CD4-positive, alpha-beta T cell (primary cell): ENCODE results near the gene VIM. TPM values are rescaled to one million over a fixed set of nuclear protein-coding genes. Genes with fewer than 3 reads are reported as not detected.

Experiments
- ATAC-seq: fragments of 200-7000 bp; cut with Tn5 transposase; one replicate; pipeline ENCODE4 v1.10.0; 2022; ENCODE audit warnings: mild to moderate bottlenecking; ENCODE audit not compliant: poor library complexity
- CTCF ChIA-PET: fragments of 350-600 bp; sonication (Branson Sonifier 250); formaldehyde crosslinking; loops from one replicate; lab custom pipeline; 2021; ENCODE audit warnings: antibody characterized with exemption, inconsistent platforms; lab: Charles Lee
- POLR2A ChIA-PET: fragments of 350-600 bp; sonication (Branson Sonifier 250); formaldehyde crosslinking; loops from one replicate; lab custom pipeline; 2021; ENCODE audit warnings: antibody characterized with exemption, inconsistent platforms; lab: Charles Lee
- DNase-seq, 14 experiments: peaks; one replicate each; pipeline ENCODE4 v3.0.0-alpha.2; 2013 to 2020; ENCODE audit warnings: mixed read lengths in 2 of 14
- H3K27ac ChIP-seq, 2 donors: one replicate each; pipeline versions ENCODE4 v1.5.1 to v1.7.0; 2013; ENCODE audit warnings: low read length in 2 of 2, low read depth in 1 of 2, mild to moderate bottlenecking in 1 of 2
- H3K27me3 ChIP-seq, 2 experiments: 1 replicate in 1 of 2; 2 replicates in 1 of 2; pipeline versions ENCODE4 v1.6.1 to v1.7.0; 2013; ENCODE audit warnings: low read length in 2 of 2, control low read depth in 1 of 2, mild to moderate bottlenecking in 1 of 2, moderate library complexity in 1 of 2; ENCODE audit not compliant: insufficient read depth in 2 of 2, control insufficient read depth in 1 of 2
- H3K36me3 ChIP-seq: one replicate; pipeline ENCODE4 v1.6.1; 2013; ENCODE audit warnings: low read length, control low read depth; ENCODE audit not compliant: insufficient read depth
- H3K4me1 ChIP-seq: one replicate; pipeline ENCODE4 v1.6.1; 2013; ENCODE audit warnings: low read length, control low read depth; ENCODE audit not compliant: insufficient read depth
- H3K4me3 ChIP-seq: one replicate; pipeline ENCODE4 v1.5.1; 2013; ENCODE audit warnings: mild to moderate bottlenecking, low read length, moderate library complexity
- H3K9me3 ChIP-seq, 2 experiments: 1 replicate in 1 of 2; 2 replicates in 1 of 2; pipeline versions ENCODE4 v1.6.1 to v1.7.0; 2013; ENCODE audit warnings: low read length in 2 of 2, mild to moderate bottlenecking in 2 of 2, control low read depth in 1 of 2, moderate library complexity in 1 of 2; ENCODE audit not compliant: control insufficient read depth in 1 of 2, insufficient read depth in 1 of 2
- H3K27ac Mint-ChIP-seq: one replicate; pipeline ENCODE4 v1.8.0; 2020; ENCODE audit warnings: mixed read lengths
- H3K27me3 Mint-ChIP-seq: one replicate; pipeline ENCODE4 v1.8.0; 2021; ENCODE audit warnings: mixed read lengths
- H3K36me3 Mint-ChIP-seq: one replicate; pipeline ENCODE4 v1.8.0; 2021; ENCODE audit warnings: low read depth, mixed read lengths
- H3K4me1 Mint-ChIP-seq: one replicate; pipeline ENCODE4 v1.8.0; 2021; ENCODE audit warnings: low read depth, mixed read lengths
- H3K4me3 Mint-ChIP-seq: one replicate; pipeline ENCODE4 v1.8.0; 2020; ENCODE audit warnings: mild to moderate bottlenecking, mixed read lengths
- H3K9me3 Mint-ChIP-seq: one replicate; pipeline ENCODE4 v1.8.0; 2020; ENCODE audit warnings: mixed read lengths
- intact Hi-C, 2 experiments: fragments of 100-400 bp; cut with DNase I in 1 of 2; cut with micrococcal nuclease in 1 of 2; formaldehyde crosslinking; loops; one replicate each; pipeline versions ENCODE4 v1.15.1 to v1.9.0; 2023 to 2025; cut with DNase I, micrococcal nuclease
- total RNA-seq, 174 experiments: library from RNA in 2 of 174; stranded (reverse) in 2 of 174; gene quantifications; one replicate each; pipeline ENCODE4 v1.2.3 and lab custom pipeline; 2021 to 2026
- TF ChIP-seq, protein P1 (sequence below): fragments of 200-600 bp; IDR thresholded peaks from one replicate; pipeline ENCODE4 v1.8.0; 2022; ENCODE audit warnings: antibody characterized with exemption, mild to moderate bottlenecking

Gene VIM
- total RNA-seq, 2 experiments from 2014 or later, result 1,576 to 1,603 TPM

DNA sequence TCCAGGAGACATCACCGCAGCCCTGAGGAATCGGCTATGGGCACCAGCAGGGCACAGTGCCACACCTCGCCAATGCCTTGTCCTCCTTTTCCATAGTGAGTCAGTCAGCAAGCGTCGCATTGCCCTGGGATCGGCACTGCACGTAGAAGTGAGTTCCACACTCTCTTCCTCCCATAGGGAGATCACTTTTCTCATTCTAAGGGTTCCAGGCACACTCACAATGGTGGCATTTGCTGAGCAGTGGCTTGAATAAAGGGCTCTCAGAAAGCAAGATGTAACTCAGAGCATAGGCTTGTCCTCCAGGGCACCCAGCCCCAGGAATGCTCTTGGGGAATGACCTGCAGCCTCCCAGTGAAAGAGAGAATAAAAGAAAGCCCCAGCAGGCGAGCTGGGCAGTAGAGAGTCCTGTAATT is 1.1 kb upstream of the VIM start:
- peaks cover 37% of the 10 kb centered on the region for H3K4me1 ChIP-seq

GRCh38 chr10:17227367-17228090 is 512 bp upstream of the VIM start:
- ChIA-PET CTCF (interaction anchor here (1.1 to 5.8 kb wide), 9 partner anchors 9 to 399 kb away, joined by 3 to 47 read pairs (median 4); partner anchors contain the start of gene TRDMT1), POLR2A (interaction anchor here (0.6 to 13.0 kb wide), 12 partner anchors 14 to 410 kb away, joined by 3 to 375 read pairs (median 5); partner anchors contain the start of genes RSU1 and TRDMT1)
- Mint-ChIP-seq H3K27me3 (no peaks in the 10 kb centered on the region), H3K9me3 (no peaks in the 10 kb centered on the region), H3K27ac (peak overlapping the region; percentile 98), H3K36me3 (peaks cover 52% of the 10 kb centered on the region), H3K4me3 (peak overlapping the region; percentile 86), H3K4me1 (peaks cover 61% of the 10 kb centered on the region)
- peaks cover 37% of the 10 kb centered on the region for H3K4me1 ChIP-seq
- H3K36me3 ChIP-seq, result peaks cover 19% of the 10 kb centered on the region
- ATAC-seq (peak; percentile 5), DNase-seq (peak in 6 of 14 experiments; percentile 18 to 74 (median 44))
- peak overlapping the region; percentile 94 for H3K4me3 ChIP-seq
- peaks cover 0 to 8% of the 10 kb centered on the region in 2 experiments for H3K9me3 ChIP-seq
- intact Hi-C loops, result loop anchor here (1.0 to 10.0 kb wide), 6 partner anchors 21 to 315 kb away; partner anchors contain the start of gene TRDMT1 (in 1 of the 2)
- TF ChIP-seq, protein P1, sequence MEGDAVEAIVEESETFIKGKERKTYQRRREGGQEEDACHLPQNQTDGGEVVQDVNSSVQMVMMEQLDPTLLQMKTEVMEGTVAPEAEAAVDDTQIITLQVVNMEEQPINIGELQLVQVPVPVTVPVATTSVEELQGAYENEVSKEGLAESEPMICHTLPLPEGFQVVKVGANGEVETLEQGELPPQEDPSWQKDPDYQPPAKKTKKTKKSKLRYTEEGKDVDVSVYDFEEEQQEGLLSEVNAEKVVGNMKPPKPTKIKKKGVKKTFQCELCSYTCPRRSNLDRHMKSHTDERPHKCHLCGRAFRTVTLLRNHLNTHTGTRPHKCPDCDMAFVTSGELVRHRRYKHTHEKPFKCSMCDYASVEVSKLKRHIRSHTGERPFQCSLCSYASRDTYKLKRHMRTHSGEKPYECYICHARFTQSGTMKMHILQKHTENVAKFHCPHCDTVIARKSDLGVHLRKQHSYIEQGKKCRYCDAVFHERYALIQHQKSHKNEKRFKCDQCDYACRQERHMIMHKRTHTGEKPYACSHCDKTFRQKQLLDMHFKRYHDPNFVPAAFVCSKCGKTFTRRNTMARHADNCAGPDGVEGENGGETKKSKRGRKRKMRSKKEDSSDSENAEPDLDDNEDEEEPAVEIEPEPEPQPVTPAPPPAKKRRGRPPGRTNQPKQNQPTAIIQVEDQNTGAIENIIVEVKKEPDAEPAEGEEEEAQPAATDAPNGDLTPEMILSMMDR, result peak; percentile 76
- H3K27me3 ChIP-seq, result no peaks in the 10 kb centered on the region
- peak overlapping the region; percentile 93 to 100 for H3K27ac ChIP-seq

More for the DNA sequence above, 1.1 kb upstream of the VIM start:
- DNase-seq (no peak), ATAC-seq (no peak)
- Histone ChIP-seq H3K4me3 (peak overlapping the region; percentile 94), H3K27ac (peak overlapping the region; percentile 93 to 100), H3K36me3 (peaks cover 12% of the 10 kb centered on the region), H3K27me3 (no peaks in the 10 kb centered on the region), H3K9me3 (peaks cover 0 to 8% of the 10 kb centered on the region in 2 experiments)
- H3K4me1 Mint-ChIP-seq, result peaks cover 59% of the 10 kb centered on the region
- intact Hi-C loops, result loop anchor here (1.0 to 10.0 kb wide), 4 partner anchors 21 to 315 kb away; no protein-coding TSS in a partner anchor
- H3K27me3 Mint-ChIP-seq, result no peaks in the 10 kb centered on the region
- H3K4me3 Mint-ChIP-seq, result peak overlapping the region; percentile 86
- no peaks in the 10 kb centered on the region for H3K9me3 Mint-ChIP-seq
- peak overlapping the region; percentile 98 for H3K27ac Mint-ChIP-seq
- ChIA-PET CTCF (interaction anchor here (1.1 to 5.8 kb wide), 7 partner anchors 8 to 398 kb away, joined by 3 to 47 read pairs (median 3); partner anchors contain the start of gene TRDMT1), POLR2A (interaction anchor here (0.6 to 13.0 kb wide), 4 partner anchors 14 to 410 kb away, joined by 3 to 375 read pairs (median 4); partner anchors contain the start of genes RSU1 and TRDMT1)
- H3K36me3 Mint-ChIP-seq, result peaks cover 46% of the 10 kb centered on the region
- TF ChIP-seq, protein P1, result no peak

DNA sequence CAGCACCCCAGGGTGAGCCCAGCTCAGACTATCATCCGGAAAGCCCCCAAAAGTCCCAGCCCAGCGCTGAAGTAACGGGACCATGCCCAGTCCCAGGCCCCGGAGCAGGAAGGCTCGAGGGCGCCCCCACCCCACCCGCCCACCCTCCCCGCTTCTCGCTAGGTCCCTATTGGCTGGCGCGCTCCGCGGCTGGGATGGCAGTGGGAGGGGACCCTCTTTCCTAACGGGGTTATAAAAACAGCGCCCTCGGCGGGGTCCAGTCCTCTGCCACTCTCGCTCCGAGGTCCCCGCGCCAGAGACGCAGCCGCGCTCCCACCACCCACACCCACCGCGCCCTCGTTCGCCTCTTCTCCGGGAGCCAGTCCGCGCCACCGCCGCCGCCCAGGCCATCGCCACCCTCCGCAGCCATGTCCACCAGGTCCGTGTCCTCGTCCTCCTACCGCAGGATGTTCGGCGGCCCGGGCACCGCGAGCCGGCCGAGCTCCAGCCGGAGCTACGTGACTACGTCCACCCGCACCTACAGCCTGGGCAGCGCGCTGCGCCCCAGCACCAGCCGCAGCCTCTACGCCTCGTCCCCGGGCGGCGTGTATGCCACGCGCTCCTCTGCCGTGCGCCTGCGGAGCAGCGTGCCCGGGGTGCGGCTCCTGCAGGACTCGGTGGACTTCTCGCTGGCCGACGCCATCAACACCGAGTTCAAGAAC is 1.1 kb downstream of the VIM start:
- Histone ChIP-seq H3K36me3 (peaks cover 35% of the 10 kb centered on the region), H3K9me3 (peaks cover 0 to 8% of the 10 kb centered on the region in 2 experiments), H3K27me3 (no peaks in the 10 kb centered on the region), H3K27ac (peak overlapping the region; percentile 93 to 100), H3K4me1 (peaks cover 50% of the 10 kb centered on the region), H3K4me3 (peak overlapping the region; percentile 94)
- CTCF ChIA-PET, result interaction anchor here (1.0 to 5.8 kb wide), 8 partner anchors 14 to 205 kb away, joined by 3 to 47 read pairs (median 4); partner anchors contain the start of gene TRDMT1
- H3K4me3 Mint-ChIP-seq, result peak overlapping the region; percentile 86
- POLR2A ChIA-PET, result interaction anchor here (0.6 to 13.0 kb wide), 39 partner anchors 8 to 792 kb away, joined by 3 to 375 read pairs (median 5); partner anchors contain the start of genes PTER, RSU1, STAM and TRDMT1
- ATAC-seq (peak; percentile 28), DNase-seq (peak; percentile 69 to 93 (median 81))
- H3K27me3 Mint-ChIP-seq, result no peaks in the 10 kb centered on the region
- H3K36me3 Mint-ChIP-seq, result peaks cover 67% of the 10 kb centered on the region
- TF ChIP-seq, protein P1, result no peak
- no peaks in the 10 kb centered on the region for H3K9me3 Mint-ChIP-seq
- intact Hi-C loops, result loop anchor here (5.0 to 10.0 kb wide), 3 partner anchors 54 to 317 kb away; no protein-coding TSS in a partner anchor
- peak overlapping the region; percentile 98 for H3K27ac Mint-ChIP-seq
- H3K4me1 Mint-ChIP-seq, result peaks cover 68% of the 10 kb centered on the region
